HFFc6 (cell line): ENCODE results near the gene PLA1A. TPM values are rescaled to one million over a fixed set of nuclear protein-coding genes. Genes with fewer than 3 reads are reported as not detected.

Source experiments
- DNase-seq: peaks from one replicate; pipeline ENCODE4 v3.0.0-alpha.2; 2018
- H3K27ac Mint-ChIP-seq: 2 replicates; pipeline ENCODE4 v1.8.0; 2020; ENCODE audit warnings: mild to moderate bottlenecking, mixed read lengths
- H3K27me3 Mint-ChIP-seq: 2 replicates; pipeline ENCODE4 v1.8.0; 2021; ENCODE audit warnings: mild to moderate bottlenecking, moderate library complexity, mixed read lengths; ENCODE audit not compliant: insufficient read depth
- H3K36me3 Mint-ChIP-seq: 2 replicates; pipeline ENCODE4 v1.8.0; 2021; ENCODE audit warnings: low read depth, mixed read lengths
- H3K4me1 Mint-ChIP-seq: 2 replicates; pipeline ENCODE4 v1.8.0; 2020; ENCODE audit warnings: low read depth, mixed read lengths
- H3K4me3 Mint-ChIP-seq: 2 replicates; pipeline ENCODE4 v1.8.0; 2020; ENCODE audit warnings: mild to moderate bottlenecking, moderate library complexity, mixed read lengths
- H3K9me3 Mint-ChIP-seq: 2 replicates; pipeline ENCODE4 v1.8.0; 2020; ENCODE audit warnings: mild to moderate bottlenecking, mixed read lengths
- total RNA-seq, 6 experiments: library from RNA; stranded (reverse); fragmentation: NEBNext Ultra II Directional; extraction: Animal tissue kit (Norgen Biotek cat#: 25700); gene quantifications; 2 replicates in 1 of 6; 3 replicates in 5 of 6; pipeline ENCODE4 v1.2.3, GENCODE V29; 2021
- TF ChIP-seq, protein P1 (sequence below): fragments of 200-600 bp; sonication (generic); IDR thresholded peaks from 2 replicates; pipeline ENCODE4 v1.5.0; 2021; ENCODE audit warnings: antibody characterized with exemption, mild to moderate bottlenecking

Gene PLA1A
- total RNA-seq, 6 experiments from 2014 or later: not detected

DNA sequence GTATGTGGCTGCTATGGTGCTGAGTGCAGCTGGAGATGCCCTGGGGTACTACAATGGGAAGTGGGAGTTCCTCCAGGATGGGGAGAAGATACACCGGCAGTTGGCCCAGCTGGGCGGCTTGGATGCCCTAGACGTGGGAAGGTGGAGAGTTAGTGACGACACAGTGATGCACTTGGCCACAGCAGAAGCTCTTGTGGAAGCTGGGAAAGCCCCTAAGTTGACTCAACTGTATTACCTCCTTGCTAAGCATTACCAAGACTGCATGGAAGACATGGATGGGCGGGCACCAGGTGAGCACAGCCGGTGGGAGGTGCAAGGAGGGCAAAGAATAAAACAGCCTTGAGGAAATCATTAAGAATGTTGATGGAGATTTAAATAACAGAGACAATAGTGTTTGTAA lies 15.5 kb upstream of the PLA1A start:
- H3K4me3 Mint-ChIP-seq: no peak overlapping the region
- no peaks in the 10 kb centered on the region for H3K9me3 Mint-ChIP-seq
- H3K4me1 Mint-ChIP-seq: peaks cover 27% of the 10 kb centered on the region
- TF ChIP-seq, protein P1, sequence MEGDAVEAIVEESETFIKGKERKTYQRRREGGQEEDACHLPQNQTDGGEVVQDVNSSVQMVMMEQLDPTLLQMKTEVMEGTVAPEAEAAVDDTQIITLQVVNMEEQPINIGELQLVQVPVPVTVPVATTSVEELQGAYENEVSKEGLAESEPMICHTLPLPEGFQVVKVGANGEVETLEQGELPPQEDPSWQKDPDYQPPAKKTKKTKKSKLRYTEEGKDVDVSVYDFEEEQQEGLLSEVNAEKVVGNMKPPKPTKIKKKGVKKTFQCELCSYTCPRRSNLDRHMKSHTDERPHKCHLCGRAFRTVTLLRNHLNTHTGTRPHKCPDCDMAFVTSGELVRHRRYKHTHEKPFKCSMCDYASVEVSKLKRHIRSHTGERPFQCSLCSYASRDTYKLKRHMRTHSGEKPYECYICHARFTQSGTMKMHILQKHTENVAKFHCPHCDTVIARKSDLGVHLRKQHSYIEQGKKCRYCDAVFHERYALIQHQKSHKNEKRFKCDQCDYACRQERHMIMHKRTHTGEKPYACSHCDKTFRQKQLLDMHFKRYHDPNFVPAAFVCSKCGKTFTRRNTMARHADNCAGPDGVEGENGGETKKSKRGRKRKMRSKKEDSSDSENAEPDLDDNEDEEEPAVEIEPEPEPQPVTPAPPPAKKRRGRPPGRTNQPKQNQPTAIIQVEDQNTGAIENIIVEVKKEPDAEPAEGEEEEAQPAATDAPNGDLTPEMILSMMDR: no peak
- peaks cover 3% of the 10 kb centered on the region; the same call in 1 of the 2 replicates for H3K27me3 Mint-ChIP-seq
- H3K27ac Mint-ChIP-seq: no peak overlapping the region
- H3K36me3 Mint-ChIP-seq: no peaks in the 10 kb centered on the region
- DNase-seq: no peak

- H3K36me3 Mint-ChIP-seq: no peaks in the 10 kb centered on the region; the same call in 1 of the 2 replicates
- H3K4me1 Mint-ChIP-seq: peaks cover 16% of the 10 kb centered on the region
- DNase-seq: no peak
- TF ChIP-seq, protein P1: no peak
- H3K4me3 Mint-ChIP-seq: no peak overlapping the region
- H3K9me3 Mint-ChIP-seq: no peaks in the 10 kb centered on the region; the same call in 1 of the 2 replicates
- peaks cover 7% of the 10 kb centered on the region for H3K27me3 Mint-ChIP-seq
- no peak overlapping the region for H3K27ac Mint-ChIP-seq
Measured at GRCh38 chr3:119585208-119585607, 12.5 kb upstream of the PLA1A start.

DNA sequence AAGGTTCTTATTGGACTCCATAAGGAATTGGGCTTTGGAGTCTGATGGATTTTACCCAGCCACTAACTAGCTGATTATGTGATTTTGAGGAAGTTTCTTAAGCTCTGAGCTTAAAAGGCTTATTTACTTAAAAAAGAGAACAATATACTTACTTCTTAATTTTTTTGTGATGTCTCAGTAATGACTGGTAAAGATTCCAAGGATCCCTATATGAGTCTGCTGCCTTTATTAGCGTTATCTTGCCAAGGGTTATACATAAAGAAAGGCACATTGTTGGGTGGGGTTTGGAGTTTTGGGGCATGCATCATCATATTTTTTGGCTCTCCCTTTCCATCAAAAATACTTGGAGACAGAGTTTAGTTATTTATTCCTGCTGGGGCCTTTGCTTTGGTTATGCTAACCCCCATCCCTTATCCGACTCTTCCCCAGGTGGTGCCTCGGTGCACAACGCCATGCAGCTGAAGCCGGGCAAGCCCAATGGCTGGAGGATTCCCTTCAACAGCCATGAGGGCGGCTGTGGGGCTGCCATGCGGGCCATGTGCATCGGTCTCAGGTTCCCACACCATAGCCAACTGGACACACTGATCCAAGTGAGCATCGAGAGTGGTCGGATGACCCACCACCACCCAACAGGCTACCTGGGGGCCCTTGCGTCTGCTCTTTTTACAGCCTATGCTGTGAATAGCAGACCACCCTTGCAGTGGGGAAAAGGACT lies 11.7 kb upstream of the PLA1A start:
- H3K27ac Mint-ChIP-seq: no peak overlapping the region
- H3K4me1 Mint-ChIP-seq: peaks cover 16% of the 10 kb centered on the region
- no peaks in the 10 kb centered on the region; the same call in 1 of the 2 replicates for H3K36me3 Mint-ChIP-seq
- no peaks in the 10 kb centered on the region; the same call in 1 of the 2 replicates for H3K9me3 Mint-ChIP-seq
- peaks cover 8% of the 10 kb centered on the region for H3K27me3 Mint-ChIP-seq
- no peak overlapping the region for H3K4me3 Mint-ChIP-seq
- DNase-seq: peak; percentile 15
- TF ChIP-seq, protein P1: no peak

DNA sequence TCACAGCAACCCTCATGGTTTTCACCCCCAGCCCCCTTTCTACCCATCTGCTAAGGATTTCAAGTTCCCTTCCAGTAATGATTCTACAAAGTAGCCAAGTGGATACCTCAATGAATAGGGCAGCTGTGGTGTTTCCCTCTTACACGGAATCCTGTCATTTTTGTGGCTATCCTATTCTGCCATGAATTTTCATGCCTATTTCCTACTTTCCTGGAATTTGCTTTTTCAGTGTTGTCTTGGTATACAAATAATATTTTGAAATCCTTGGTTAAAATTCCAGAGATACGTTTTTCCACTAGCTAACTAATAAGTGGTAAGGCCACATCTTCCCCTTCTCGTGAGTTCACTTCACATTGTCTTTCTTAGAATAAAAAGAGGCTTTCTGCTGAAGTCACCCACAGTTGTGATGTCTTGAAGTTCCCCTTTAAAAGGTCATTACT lies 10.9 kb upstream of the PLA1A start:
- H3K27ac Mint-ChIP-seq: no peak overlapping the region
- no peak overlapping the region for H3K4me3 Mint-ChIP-seq
- TF ChIP-seq, protein P1: no peak
- DNase-seq: peak; percentile 12
- H3K27me3 Mint-ChIP-seq: peaks cover 10% of the 10 kb centered on the region
- H3K9me3 Mint-ChIP-seq: no peaks in the 10 kb centered on the region; the same call in 1 of the 2 replicates
- no peaks in the 10 kb centered on the region; the same call in 1 of the 2 replicates for H3K36me3 Mint-ChIP-seq
- peaks cover 16% of the 10 kb centered on the region for H3K4me1 Mint-ChIP-seq

- TF ChIP-seq, protein P1: no peak
Measured at GRCh38 chr3:119588112-119588511, 9.6 kb upstream of the PLA1A start.

More at GRCh38 chr3:119588112-119588511, 9.6 kb upstream of the PLA1A start:
- H3K36me3 Mint-ChIP-seq: no peaks in the 10 kb centered on the region; the same call in 1 of the 2 replicates
- DNase-seq: no peak
- no peak overlapping the region for H3K27ac Mint-ChIP-seq
- no peaks in the 10 kb centered on the region; the same call in 1 of the 2 replicates for H3K9me3 Mint-ChIP-seq
- peaks cover 16% of the 10 kb centered on the region for H3K27me3 Mint-ChIP-seq
- H3K4me3 Mint-ChIP-seq: no peak overlapping the region
- H3K4me1 Mint-ChIP-seq: peaks cover 16% of the 10 kb centered on the region
